ENCODE measurements around the gene GREB1L.

Gene GREB1L

GRCh38 chr18:21526463-21526862 is 284.4 kb downstream of the GREB1L start:
- no peaks in the 10 kb centered on the region for H3K36me3 ChIP-seq

GRCh38 chr18:21534327-21534726 is 292.3 kb downstream of the GREB1L start:
- Histone ChIP-seq H3K9me3 (no peaks in the 10 kb centered on the region), H3K36me3 (no peaks in the 10 kb centered on the region), H3K27me3 (no peaks in the 10 kb centered on the region), H3K4me3 (ENCODE audit: low read depth, low read length) (no peak overlapping the region), H3K4me1 (no peaks in the 10 kb centered on the region)
- TF ChIP-seq CTCF (IDR thresholded peaks at IDR 0.05; ENCODE audit: low read depth, low read length), result no peak
- DNase-seq, result no peak

More at GRCh38 chr18:21526463-21526862, 284.4 kb downstream of the GREB1L start:
- no peaks in the 10 kb centered on the region for H3K27me3 ChIP-seq
- no peak for TF ChIP-seq CTCF (IDR thresholded peaks at IDR 0.05; ENCODE audit: low read depth, low read length)
- H3K4me3 ChIP-seq (ENCODE audit: low read depth, low read length), result no peak overlapping the region
- H3K9me3 ChIP-seq, result no peaks in the 10 kb centered on the region
- no peak for DNase-seq
- H3K4me1 ChIP-seq, result no peaks in the 10 kb centered on the region

- TF ChIP-seq CTCF (IDR thresholded peaks at IDR 0.05; ENCODE audit: low read depth, low read length), result no peak
- DNase-seq, result no peak
- H3K9me3 ChIP-seq, result no peaks in the 10 kb centered on the region
- no peaks in the 10 kb centered on the region for H3K27me3 ChIP-seq
- H3K4me3 ChIP-seq (ENCODE audit: low read depth, low read length), result no peak overlapping the region
- no peaks in the 10 kb centered on the region for H3K36me3 ChIP-seq
- H3K4me1 ChIP-seq, result no peaks in the 10 kb centered on the region
Observed at GRCh38 chr18:21538230-21538629, 296.2 kb downstream of the GREB1L start.

GRCh38 chr18:21546423-21546822 is 304.4 kb downstream of the GREB1L start:
- Histone ChIP-seq H3K4me3 (ENCODE audit: low read depth, low read length) (no peak overlapping the region), H3K27me3 (no peaks in the 10 kb centered on the region), H3K4me1 (no peaks in the 10 kb centered on the region), H3K9me3 (no peaks in the 10 kb centered on the region), H3K36me3 (no peaks in the 10 kb centered on the region)
- no peak for DNase-seq
- TF ChIP-seq CTCF (IDR thresholded peaks at IDR 0.05; ENCODE audit: low read depth, low read length), result no peak

- Histone ChIP-seq H3K36me3 (no peaks in the 10 kb centered on the region), H3K4me1 (no peaks in the 10 kb centered on the region), H3K4me3 (ENCODE audit: low read depth, low read length) (no peak overlapping the region), H3K27me3 (no peaks in the 10 kb centered on the region), H3K9me3 (no peaks in the 10 kb centered on the region)
- no peak for TF ChIP-seq CTCF (IDR thresholded peaks at IDR 0.05; ENCODE audit: low read depth, low read length)
- no peak for DNase-seq
Observed at GRCh38 chr18:21548647-21549046, 306.6 kb downstream of the GREB1L start.

GRCh38 chr18:21550510-21550970 is 308.5 kb downstream of the GREB1L start:
- no peaks in the 10 kb centered on the region for H3K36me3 ChIP-seq
- H3K4me1 ChIP-seq, result no peaks in the 10 kb centered on the region
- H3K4me3 ChIP-seq (ENCODE audit: low read depth, low read length), result no peak overlapping the region
- H3K9me3 ChIP-seq, result no peaks in the 10 kb centered on the region
- H3K27me3 ChIP-seq, result no peaks in the 10 kb centered on the region
- no peak for DNase-seq
- TF ChIP-seq CTCF (IDR thresholded peaks at IDR 0.05; ENCODE audit: low read depth, low read length), result no peak

All from BE2C (cell line).